GM12891 (cell line): ENCODE results near the gene CYP4A11.

Experiments used
- POLR2A ChIP-seq: IDR thresholded peaks from 2 replicates; pipeline ENCODE4 v1.6.1; 2011; ENCODE audit warnings: low read depth, low read length, control low read depth
- POLR2AphosphoS5 ChIP-seq: IDR thresholded peaks from 2 replicates; pipeline ENCODE4 v1.6.1; 2011; ENCODE audit warnings: low read depth, low read length, control low read depth
- SPI1 ChIP-seq: IDR thresholded peaks from 2 replicates; pipeline ENCODE4 v1.6.1; 2011; ENCODE audit warnings: low read depth, low read length, control low read depth

- TF ChIP-seq POLR2A (no peak), POLR2AphosphoS5 (no peak), SPI1 (no peak)
These were observed 4.0 kb downstream of the CYP4A11 start for GRCh38 chr1:46937270-46937669.
